Liver (tissue), 9 donors: Measurements from ENCODE around the gene SEPHS1. TPM values are rescaled to one million over a fixed set of nuclear protein-coding genes. Genes with fewer than 3 reads are reported as not detected.

ENCODE experiments used
- DNase-seq: peaks from one replicate; pipeline ENCODE4 v3.0.0-alpha.2; 2017; ENCODE audit warnings: low spot score
- H3K27ac ChIP-seq, 2 donors: one replicate each; pipeline ENCODE4 v1.7.0; 2013; ENCODE audit warnings: inconsistent platforms in 2 of 2, low read length in 2 of 2, control low read depth in 1 of 2, low read depth in 1 of 2, mild to moderate bottlenecking in 1 of 2
- H3K27me3 ChIP-seq, 4 donors: one replicate each; pipeline versions ENCODE4 v1.6.1 to v1.7.0; 2013; ENCODE audit warnings: low read length in 3 of 4, inconsistent platforms in 1 of 4, mild to moderate bottlenecking in 1 of 4, moderate library complexity in 1 of 4; ENCODE audit not compliant: control insufficient read depth in 4 of 4, insufficient read depth in 4 of 4
- H3K36me3 ChIP-seq, 4 donors: one replicate each; pipeline versions ENCODE4 v1.6.1 to v1.7.0; 2013; ENCODE audit warnings: low read length in 3 of 4, mild to moderate bottlenecking in 3 of 4, low read depth in 1 of 4, moderate library complexity in 1 of 4; ENCODE audit not compliant: control insufficient read depth in 4 of 4, insufficient read depth in 3 of 4
- H3K4me1 ChIP-seq, 4 donors: one replicate each; pipeline versions ENCODE4 v1.6.1 to v1.7.0; 2013; ENCODE audit warnings: low read length in 3 of 4, mild to moderate bottlenecking in 3 of 4, moderate library complexity in 1 of 4; ENCODE audit not compliant: control insufficient read depth in 4 of 4, insufficient read depth in 4 of 4
- H3K4me3 ChIP-seq, 3 donors: one replicate each; pipeline versions ENCODE4 v1.6.1 to v1.7.0; 2013; ENCODE audit warnings: low read length in 3 of 3, control low read depth in 1 of 3, low read depth in 1 of 3, mild to moderate bottlenecking in 1 of 3
- H3K9ac ChIP-seq, 2 donors: one replicate each; pipeline ENCODE4 v1.7.0; 2013; ENCODE audit warnings: low read length in 2 of 2, mild to moderate bottlenecking in 2 of 2, moderate library complexity in 2 of 2, control low read depth in 1 of 2, low read depth in 1 of 2
- H3K9me3 ChIP-seq, 4 donors: one replicate each; pipeline versions ENCODE4 v1.6.1 to v1.7.0; 2013; ENCODE audit warnings: low read length in 3 of 4; ENCODE audit not compliant: control insufficient read depth in 4 of 4
- ATF3 ChIP-seq: IDR thresholded peaks from 2 replicates; pipeline ENCODE4 v1.6.1; 2016; ENCODE audit warnings: antibody characterized with exemption
- CTCF ChIP-seq: fragments of 150-350 bp; IDR thresholded peaks from 2 replicates; pipeline ENCODE4 v1.5.1; 2017; ENCODE audit warnings: improper control_type of control experiment, low read depth, low read length; ENCODE audit not compliant: missing input control
- EGR1 ChIP-seq, 2 donors: IDR thresholded peaks; 2 replicates each; pipeline ENCODE4 v1.6.1; 2016 to 2018; ENCODE audit warnings: antibody characterized with exemption in 2 of 2, low read depth in 2 of 2
- FOXA1 ChIP-seq: IDR thresholded peaks from 2 replicates; pipeline ENCODE4 v1.6.1; 2016; ENCODE audit warnings: antibody characterized with exemption
- FOXA2 ChIP-seq: IDR thresholded peaks from 2 replicates; pipeline ENCODE4 v1.6.1; 2016; ENCODE audit warnings: antibody characterized with exemption
- GABPA ChIP-seq, 2 donors: IDR thresholded peaks in 1 of 2; conservative IDR thresholded peaks in 1 of 2; 2 replicates each; pipeline ENCODE4 v1.6.1; 2016; ENCODE audit warnings: antibody characterized with exemption in 2 of 2, mild to moderate bottlenecking in 1 of 2, moderate library complexity in 1 of 2
- HNF4A ChIP-seq, 2 donors: conservative IDR thresholded peaks; 2 replicates each; pipeline ENCODE4 v1.6.1; 2016; ENCODE audit warnings: antibody characterized with exemption in 2 of 2, mild to moderate bottlenecking in 2 of 2
- HNF4G ChIP-seq: IDR thresholded peaks from 2 replicates; pipeline ENCODE4 v1.6.1; 2016; ENCODE audit warnings: antibody characterized with exemption
- JUND ChIP-seq, 2 donors: IDR thresholded peaks; 2 replicates each; pipeline ENCODE4 v1.6.1; 2016; ENCODE audit warnings: antibody characterized with exemption in 2 of 2
- MAX ChIP-seq: IDR thresholded peaks from 2 replicates; pipeline ENCODE4 v1.6.1; 2016; ENCODE audit warnings: antibody characterized with exemption
- NR2F2 ChIP-seq: IDR thresholded peaks from 2 replicates; pipeline ENCODE4 v1.6.1; 2016; ENCODE audit warnings: antibody characterized with exemption
- RAD21 ChIP-seq, 2 donors: IDR thresholded peaks; 2 replicates each; pipeline ENCODE4 v1.6.1; 2016; ENCODE audit warnings: antibody characterized with exemption in 2 of 2, mild to moderate bottlenecking in 2 of 2
- REST ChIP-seq: IDR thresholded peaks from 2 replicates; pipeline ENCODE4 v1.6.1; 2016; ENCODE audit warnings: antibody characterized with exemption, mild to moderate bottlenecking
- RXRA ChIP-seq, 2 donors: IDR thresholded peaks; 2 replicates each; pipeline ENCODE4 v1.6.1; 2017 to 2018; ENCODE audit warnings: antibody characterized with exemption in 2 of 2, mild to moderate bottlenecking in 1 of 2
- SP1 ChIP-seq: IDR thresholded peaks from 2 replicates; pipeline ENCODE4 v1.6.1; 2018; ENCODE audit warnings: antibody characterized with exemption, mild to moderate bottlenecking
- TAF1 ChIP-seq: conservative IDR thresholded peaks from 2 replicates; pipeline ENCODE4 v1.6.1; 2016; ENCODE audit warnings: antibody characterized with exemption, mild to moderate bottlenecking
- YY1 ChIP-seq: IDR thresholded peaks from 2 replicates; pipeline ENCODE4 v1.6.1; 2016; ENCODE audit warnings: antibody characterized with exemption, mild to moderate bottlenecking
- WGBS: extraction: QIAGEN DNeasy Blood & Tissue Kit; methylation state at CpG from one replicate; pipeline ENCODE4 v1.1.7; 2013; 5-methylcytosine and 5-hydroxymethylcytosine counted together
- polyA plus RNA-seq, 2 donors: library from polyadenylated mRNA; stranded (reverse) in 1 of 2; unstranded in 1 of 2; fragments of 200-250 nt in 1 of 2; fragments of >200 nt in 1 of 2; fragmentation: Nextera tagmentation in 1 of 2; extraction: Ambion mirVana in 1 of 2; gene quantifications; one replicate each; pipeline versions ENCODE4 v1.2.1 to v1.2.3, GENCODE V29; 2013 to 2015
- total RNA-seq, 2 donors: library from RNA; depleted of rRNA; stranded (reverse); fragments of >200 nt; gene quantifications; one replicate each; pipeline ENCODE4 v1.2.3, GENCODE V29; 2014
- TF ChIP-seq, protein P1 (sequence below): IDR thresholded peaks from 2 replicates; pipeline ENCODE4 v1.6.1; 2016; ENCODE audit warnings: antibody characterized with exemption
- donor health status: healthy.
- donor health status: healthy.
- donor health status: healthy.
- donor health status: healthy.
- donor health status: healthy.

SEPHS1 gene
- total and polyA plus RNA-seq, 4 donors, result 10.4 to 39.3 (median 28.3) TPM

GRCh38 chr10:13349463-13350274 is 1.6 kb upstream of the SEPHS1 start:
- Histone ChIP-seq H3K36me3 (no peaks in the 10 kb centered on the region), H3K27ac (peak overlapping the region; percentile 89 to 93), H3K4me3 (peak overlapping the region; percentile 81 to 93 (median 93)), H3K9me3 (no peaks in the 10 kb centered on the region), H3K27me3 (no peaks in the 10 kb centered on the region), H3K9ac (peak overlapping the region; percentile 55 to 81), H3K4me1 (peaks cover 3 to 32% (median 18%) of the 10 kb centered on the region in 4 donors)
- TF ChIP-seq TAF1 (no peak), ATF3 (no peak), REST (peak; percentile 80), EGR1 (IDR thresholded peaks at IDR 0.05; ENCODE audit: low read depth in 2 of 2) (no peak), YY1 (peak; percentile 53), NR2F2 (no peak), FOXA1 (no peak), RAD21 (IDR thresholded peaks at IDR 0.05) (peak in 1 of 2 donors; percentile 10), FOXA2 (no peak), SP1 (peak; percentile 35), HNF4G (no peak), HNF4A (conservative IDR thresholded peaks at IDR 0.05) (peak in 1 of 2 donors; percentile 14), MAX (no peak), JUND (IDR thresholded peaks at IDR 0.05) (no peak), RXRA (IDR thresholded peaks at IDR 0.05) (no peak), GABPA (IDR thresholded peaks at IDR 0.05 in 1 of 2, conservative IDR thresholded peaks at IDR 0.05 in 1 of 2) (no peak), CTCF (no peak)
- TF ChIP-seq, protein P1, sequence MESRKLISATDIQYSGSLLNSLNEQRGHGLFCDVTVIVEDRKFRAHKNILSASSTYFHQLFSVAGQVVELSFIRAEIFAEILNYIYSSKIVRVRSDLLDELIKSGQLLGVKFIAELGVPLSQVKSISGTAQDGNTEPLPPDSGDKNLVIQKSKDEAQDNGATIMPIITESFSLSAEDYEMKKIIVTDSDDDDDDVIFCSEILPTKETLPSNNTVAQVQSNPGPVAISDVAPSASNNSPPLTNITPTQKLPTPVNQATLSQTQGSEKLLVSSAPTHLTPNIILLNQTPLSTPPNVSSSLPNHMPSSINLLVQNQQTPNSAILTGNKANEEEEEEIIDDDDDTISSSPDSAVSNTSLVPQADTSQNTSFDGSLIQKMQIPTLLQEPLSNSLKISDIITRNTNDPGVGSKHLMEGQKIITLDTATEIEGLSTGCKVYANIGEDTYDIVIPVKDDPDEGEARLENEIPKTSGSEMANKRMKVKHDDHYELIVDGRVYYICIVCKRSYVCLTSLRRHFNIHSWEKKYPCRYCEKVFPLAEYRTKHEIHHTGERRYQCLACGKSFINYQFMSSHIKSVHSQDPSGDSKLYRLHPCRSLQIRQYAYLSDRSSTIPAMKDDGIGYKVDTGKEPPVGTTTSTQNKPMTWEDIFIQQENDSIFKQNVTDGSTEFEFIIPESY, result no peak
- DNase-seq, result peak; percentile 44
- WGBS, result 4% methylated on average over 25 of the region's 25 CpGs
